GM21619 (cell line): ENCODE results near the gene IFTAP.
A peak's percentile ranks its signal among the peaks of the same experiment; 100 is the strongest.

Source experiments
- ATAC-seq: cut with Tn5 transposase; IDR thresholded peaks from one replicate; pipeline ENCODE4 v1.9.1; 2021; ENCODE audit not compliant: unreplicated experiment

IFTAP gene

DNA sequence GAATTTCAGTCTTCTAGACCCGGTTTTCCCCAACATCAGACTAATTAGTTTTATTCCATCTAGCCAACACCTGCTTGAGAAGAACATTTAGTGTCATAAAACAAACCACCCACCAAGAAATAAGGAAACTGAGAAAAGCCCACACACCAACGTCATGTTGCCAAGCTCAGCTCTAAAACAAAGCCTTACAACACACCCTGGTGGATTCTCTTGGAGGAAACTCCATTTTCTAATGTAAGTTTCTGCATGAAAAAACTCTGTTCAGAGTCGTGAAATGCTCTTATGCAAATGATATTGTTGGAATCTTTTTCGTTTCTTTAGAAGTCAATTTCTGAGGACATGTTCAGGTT lies 108.7 kb downstream of the IFTAP start:
- peak; percentile 33 for ATAC-seq
